GM23338 (cell line): Measurements from ENCODE around the gene AHDC1. TPM values are rescaled to one million over a fixed set of nuclear protein-coding genes. Genes with fewer than 3 reads are reported as not detected.
A peak's percentile ranks its signal among the peaks of the same experiment; 100 is the strongest.

ENCODE experiments used
- ATAC-seq: fragments of 200-7000 bp; cut with Tn5 transposase; 3 replicates; pipeline ENCODE4 v1.9.1; 2020
- DNase-seq: peaks from one replicate; pipeline ENCODE4 v3.0.0-alpha.2; 2015; ENCODE audit warnings: low spot score
- H2AFZ ChIP-seq: fragments of 200-600 bp; sonication (generic); 2 replicates; pipeline ENCODE4 v1.8.0; 2016; ENCODE audit warnings: antibody characterized with exemption, mild to moderate bottlenecking, moderate library complexity
- H3F3A ChIP-seq: fragments of 200-600 bp; sonication (generic); replicated peaks from 2 replicates; pipeline ENCODE4 v1.8.0; 2017; ENCODE audit warnings: antibody characterized with exemption, mixed run types, low read depth
- H3K27ac ChIP-seq: fragments of 200-600 bp; sonication (generic); 2 replicates; pipeline ENCODE4 v1.6.1; 2016; ENCODE audit warnings: low read depth
- H3K27me3 ChIP-seq: fragments of 200-600 bp; sonication (generic); 2 replicates; pipeline ENCODE4 v1.8.0; 2016; ENCODE audit warnings: mild to moderate bottlenecking, mixed run types, moderate library complexity; ENCODE audit not compliant: insufficient read depth
- H3K36me3 ChIP-seq: fragments of 200-600 bp; sonication (generic); 2 replicates; pipeline ENCODE4 v1.8.0; 2016; ENCODE audit warnings: mild to moderate bottlenecking; ENCODE audit not compliant: insufficient read depth
- H3K4me1 ChIP-seq: fragments of 200-600 bp; sonication (generic); 2 replicates; pipeline ENCODE4 v1.8.0; 2016; ENCODE audit warnings: mild to moderate bottlenecking, moderate library complexity; ENCODE audit not compliant: insufficient read depth
- H3K4me2 ChIP-seq: fragments of 200-600 bp; sonication (generic); 2 replicates; pipeline ENCODE4 v1.7.1; 2017; ENCODE audit warnings: mixed run types
- H3K4me3 ChIP-seq: fragments of 200-600 bp; sonication (generic); 2 replicates; pipeline ENCODE4 v1.6.1; 2016; ENCODE audit warnings: mixed run types
- H3K79me2 ChIP-seq: fragments of 200-600 bp; sonication (generic); replicated peaks from 2 replicates; pipeline ENCODE4 v1.8.0; 2017; ENCODE audit warnings: mild to moderate bottlenecking; ENCODE audit not compliant: insufficient read depth
- H3K9me2 ChIP-seq: fragments of 200-600 bp; sonication (generic); 2 replicates; pipeline ENCODE4 v1.8.0; 2017; ENCODE audit not compliant: insufficient read depth
- H4K20me1 ChIP-seq: fragments of 200-600 bp; sonication (generic); replicated peaks from 2 replicates; pipeline ENCODE4 v1.8.0; 2017; ENCODE audit warnings: mild to moderate bottlenecking; ENCODE audit not compliant: insufficient read depth
- H3K27ac Mint-ChIP-seq: 2 replicates; pipeline ENCODE4 v1.8.0; 2020; ENCODE audit warnings: inconsistent platforms, mild to moderate bottlenecking, moderate library complexity, mixed read lengths
- H3K27me3 Mint-ChIP-seq: 3 replicates; pipeline ENCODE4 v1.8.0; 2022; ENCODE audit warnings: low read depth, mild to moderate bottlenecking, moderate library complexity, mixed read lengths, inconsistent platforms; ENCODE audit not compliant: insufficient read depth, poor library complexity
- H3K36me3 Mint-ChIP-seq: 3 replicates; pipeline ENCODE4 v1.8.0; 2021; ENCODE audit warnings: low read depth, mild to moderate bottlenecking, inconsistent platforms, moderate library complexity, mixed read lengths
- H3K4me1 Mint-ChIP-seq: 3 replicates; pipeline ENCODE4 v1.8.0; 2020; ENCODE audit warnings: mild to moderate bottlenecking, inconsistent platforms, mixed read lengths
- H3K4me3 Mint-ChIP-seq: 3 replicates; pipeline ENCODE4 v1.8.0; 2021; ENCODE audit warnings: moderate library complexity, mild to moderate bottlenecking, inconsistent platforms, mixed read lengths
- H3K9me3 Mint-ChIP-seq: 3 replicates; pipeline ENCODE4 v1.8.0; 2020; ENCODE audit warnings: moderate library complexity, mild to moderate bottlenecking, inconsistent platforms, mixed read lengths
- CTCF ChIP-seq, 2 experiments: fragments of 200-600 bp in 1 of 2; sonication (generic) in 1 of 2; conservative IDR thresholded peaks; 2 replicates each; pipeline versions ENCODE4 v1.5.1 to v1.6.1; 2016 to 2017; ENCODE audit warnings: antibody characterized with exemption in 2 of 2, low read depth in 2 of 2, mild to moderate bottlenecking in 2 of 2, moderate library complexity in 1 of 2
- EZH2 ChIP-seq: fragments of 200-600 bp; sonication (generic); IDR thresholded peaks from one replicate; pipeline ENCODE4 v1.8.0; 2017; ENCODE audit warnings: antibody characterized with exemption, mild to moderate bottlenecking, low read depth; ENCODE audit not compliant: unreplicated experiment
- POLR2AphosphoS5 ChIP-seq: IDR thresholded peaks from 2 replicates; pipeline ENCODE4 v1.6.1; 2016; ENCODE audit warnings: antibody characterized with exemption, low read depth
- ZNF331 ChIP-seq: fragments of 250-450 bp; sonication (Bioruptor Pico); IDR thresholded peaks from 2 replicates; pipeline ENCODE4 v1.5.0; 2020; ENCODE audit warnings: low read depth, mild to moderate bottlenecking, moderate library complexity
- polyA plus RNA-seq: library from polyadenylated mRNA; unstranded; fragments of >200 nt; fragmentation: Nextera tagmentation; extraction: Ambion mirVana; gene quantifications from 2 replicates; pipeline ENCODE4 v1.2.1, GENCODE V29; 2016
- total RNA-seq: library from RNA; depleted of rRNA; stranded (reverse); fragments of >200 nt; shearing (Covaris generic); gene quantifications from 2 replicates; pipeline ENCODE4 v1.2.3, GENCODE V29; 2014

Gene AHDC1
- total and polyA plus RNA-seq, 2 experiments from 2014 or later, result 8.3 to 22.2 TPM

GRCh38 chr1:27615346-27616192, 11.6 kb upstream of the AHDC1 start:
- Histone ChIP-seq H3K4me1 (peaks cover 9% of the 10 kb centered on the region; the same call in 1 of the 2 replicates), H3F3A (peaks cover 21% of the 10 kb centered on the region), H3K4me2 (peak overlapping the region; percentile 99), H3K9me2 (no peaks in the 10 kb centered on the region), H2AFZ (peak overlapping the region; percentile 99), H3K27ac (no peak overlapping the region), H3K4me3 (peak overlapping the region; percentile 88), H3K27me3 (peaks cover 6% of the 10 kb centered on the region; the same call in 1 of the 2 replicates), H3K36me3 (no peaks in the 10 kb centered on the region), H3K79me2 (no peaks in the 10 kb centered on the region), H4K20me1 (no peaks in the 10 kb centered on the region; the same call in 1 of the 2 replicates)
- DNase-seq, result peak; percentile 73
- Mint-ChIP-seq H3K4me3 (peak overlapping the region; percentile 80), H3K36me3 (no peaks in the 10 kb centered on the region; the same call in 2 of the 3 replicates), H3K27ac (no peak overlapping the region), H3K9me3 (no peaks in the 10 kb centered on the region; the same call in 2 of the 3 replicates), H3K27me3 (peaks cover 18% of the 10 kb centered on the region), H3K4me1 (peaks cover 13% of the 10 kb centered on the region)
- ATAC-seq, result peak; percentile 69
- TF ChIP-seq POLR2AphosphoS5 (no peak), CTCF (conservative IDR thresholded peaks at IDR 0.05; ENCODE audit: low read depth in 2 of 2) (0 out of 4 replicates have a peak, but pooled peaks of 1 of the 2 experiments have one; percentile 13)

GRCh38 chr1:27614625-27615344, 10.8 kb upstream of the AHDC1 start:
- H3K27ac Mint-ChIP-seq, result no peak overlapping the region
- Histone ChIP-seq H3K4me1 (peaks cover 9% of the 10 kb centered on the region; the same call in 1 of the 2 replicates), H3K4me2 (peak overlapping the region; percentile 99)

More at GRCh38 chr1:27614625-27615344, 10.8 kb upstream of the AHDC1 start:
- H2AFZ ChIP-seq, result peak overlapping the region; percentile 99
- no peaks in the 10 kb centered on the region for H3K79me2 ChIP-seq
- H3K27me3 Mint-ChIP-seq, result peaks cover 18% of the 10 kb centered on the region
- H3K27ac ChIP-seq, result no peak overlapping the region
- peaks cover 13% of the 10 kb centered on the region for H3K4me1 Mint-ChIP-seq
- no peaks in the 10 kb centered on the region; the same call in 2 of the 3 replicates for H3K36me3 Mint-ChIP-seq
- peak overlapping the region; percentile 80 for H3K4me3 Mint-ChIP-seq
- peaks cover 21% of the 10 kb centered on the region for H3F3A ChIP-seq
- ATAC-seq (peak; percentile 74), DNase-seq (peak; percentile 81)
- H3K9me2 ChIP-seq, result no peaks in the 10 kb centered on the region
- no peaks in the 10 kb centered on the region for H3K36me3 ChIP-seq
- peaks cover 6% of the 10 kb centered on the region; the same call in 1 of the 2 replicates for H3K27me3 ChIP-seq
- H3K4me3 ChIP-seq, result peak overlapping the region; percentile 88
- no peaks in the 10 kb centered on the region; the same call in 2 of the 3 replicates for H3K9me3 Mint-ChIP-seq
- TF ChIP-seq EZH2 (no peak), ZNF331 (peak; percentile 50; the same call in 1 of the 2 replicates), POLR2AphosphoS5 (0 out of 2 replicates have a peak, but pooled peaks have one; percentile 23)
- H4K20me1 ChIP-seq, result no peaks in the 10 kb centered on the region; the same call in 1 of the 2 replicates
